Adrenal gland (tissue), 12 donors: Measurements from ENCODE around the gene IQSEC3. TPM values are rescaled to one million over a fixed set of nuclear protein-coding genes. Genes with fewer than 3 reads are reported as not detected.

Experiments used
- DNase-seq, 7 donors: peaks; one replicate each; pipeline ENCODE4 v3.0.0-alpha.2; 2019 to 2020
- H3K27ac ChIP-seq, 5 donors: fragments of 200-600 bp; sonication (generic) in 4 of 5; 1 replicate in 3 of 5; 2 replicates in 2 of 5; pipeline versions ENCODE4 v1.5.1 to v1.8.0; 2016 to 2020; ENCODE audit warnings: mild to moderate bottlenecking in 1 of 5
- H3K27me3 ChIP-seq: fragments of 200-600 bp; 2 replicates; pipeline ENCODE4 v1.8.0; 2021
- H3K36me3 ChIP-seq, 2 donors: fragments of 200-600 bp; replicated peaks in 1 of 2; 1 replicate in 1 of 2; 2 replicates in 1 of 2; pipeline versions ENCODE4 v1.5.1 to v1.8.0; 2018 to 2022
- H3K4me1 ChIP-seq, 2 donors: fragments of 200-600 bp; replicated peaks in 1 of 2; 1 replicate in 1 of 2; 2 replicates in 1 of 2; pipeline versions ENCODE4 v1.5.1 to v1.8.0; 2018 to 2021
- H3K4me3 ChIP-seq, 4 donors: fragments of 200-600 bp; sonication (generic) in 3 of 4; one replicate each; pipeline ENCODE4 v1.5.1; 2016 to 2018
- H3K9me3 ChIP-seq, 3 donors: fragments of 200-600 bp; sonication (generic) in 1 of 3; replicated peaks in 1 of 3; 1 replicate in 2 of 3; 2 replicates in 1 of 3; pipeline versions ENCODE4 v1.5.1 to v1.8.0; 2016 to 2021
- POLR2A ChIP-seq, 2 donors: fragments of 450-650 bp; IDR thresholded peaks; one replicate each; pipeline ENCODE4 v1.6.1; 2017; ENCODE audit warnings: antibody characterized with exemption in 2 of 2, mild to moderate bottlenecking in 2 of 2, moderate library complexity in 1 of 2
- WGBS, 4 donors: extraction: QIAGEN DNeasy Blood & Tissue Kit in 2 of 4; methylation state at CpG; one replicate each; pipeline versions ENCODE4 v1.1.5 to v1.1.7; 2013 to 2017; 5-methylcytosine and 5-hydroxymethylcytosine counted together
- intact Hi-C, 2 donors: fragments of 100-400 bp; cut with DNase I; formaldehyde crosslinking; loops; one replicate each; pipeline versions ENCODE4 v1.14.1 to v1.15.0; 2022 to 2023
- polyA plus RNA-seq, 3 donors: library from polyadenylated mRNA; stranded (reverse); fragments of 200-250 nt in 2 of 3; fragments of 350-450 nt in 1 of 3; fragmentation: Illumina TruSeq in 1 of 3; extraction: RNeasy Lipid Tissue Mini Kit (QIAGEN cat#74804) in 1 of 3; gene quantifications; one replicate each; pipeline ENCODE4 v1.2.3, GENCODE V29; 2013 to 2014
- total RNA-seq, 9 donors: library from RNA; depleted of rRNA in 4 of 9; stranded (reverse); fragments of >200 nt in 4 of 9; fragments of 120-200 nt in 1 of 9; fragmentation: NEBNext Ultra II Directional in 1 of 9; extraction: Animal tissue kit (Norgen Biotek cat#: 25700) in 1 of 9; gene quantifications; one replicate each; pipeline versions ENCODE4 v1.1.0 to v1.2.4, GENCODE V29; 2013 to 2023
- TF ChIP-seq, protein P1 (sequence below), 6 experiments: fragments of 450-650 bp in 4 of 6; fragments of 200-600 bp in 2 of 6; sonication (generic) in 1 of 6; IDR thresholded peaks; 1 replicate in 5 of 6; 2 replicates in 1 of 6; pipeline versions ENCODE4 v1.5.1 to v1.8.0; 2016 to 2021; ENCODE audit warnings: antibody characterized with exemption in 6 of 6, mild to moderate bottlenecking in 2 of 6, moderate library complexity in 1 of 6
- donor health status: healthy with polysubstance abuse.
- donor health status: Bipolar disorder and iron deficiency.
- donor health status: DM: yes; HTN: yes; CAD: no.
- donor health status: DM: no; HTN: no; CAD: no.
- donor health status: DM: no; HTN: no; CAD: no.
- donor health status: DM: yes; HTN: yes; CAD: no.

The IQSEC3 gene
- total and polyA plus RNA-seq, 12 donors: 0.13 to 6.3 (median 1.00) TPM

GRCh38 chr12:197911-198695 is 131.5 kb downstream of the IQSEC3 start:
- no peak overlapping the region for H3K4me3 ChIP-seq
- H3K4me1 ChIP-seq: no peaks in the 10 kb centered on the region
- no peaks in the 10 kb centered on the region for H3K36me3 ChIP-seq
- no peak for TF ChIP-seq POLR2A (IDR thresholded peaks at IDR 0.05)
- TF ChIP-seq, protein P1, sequence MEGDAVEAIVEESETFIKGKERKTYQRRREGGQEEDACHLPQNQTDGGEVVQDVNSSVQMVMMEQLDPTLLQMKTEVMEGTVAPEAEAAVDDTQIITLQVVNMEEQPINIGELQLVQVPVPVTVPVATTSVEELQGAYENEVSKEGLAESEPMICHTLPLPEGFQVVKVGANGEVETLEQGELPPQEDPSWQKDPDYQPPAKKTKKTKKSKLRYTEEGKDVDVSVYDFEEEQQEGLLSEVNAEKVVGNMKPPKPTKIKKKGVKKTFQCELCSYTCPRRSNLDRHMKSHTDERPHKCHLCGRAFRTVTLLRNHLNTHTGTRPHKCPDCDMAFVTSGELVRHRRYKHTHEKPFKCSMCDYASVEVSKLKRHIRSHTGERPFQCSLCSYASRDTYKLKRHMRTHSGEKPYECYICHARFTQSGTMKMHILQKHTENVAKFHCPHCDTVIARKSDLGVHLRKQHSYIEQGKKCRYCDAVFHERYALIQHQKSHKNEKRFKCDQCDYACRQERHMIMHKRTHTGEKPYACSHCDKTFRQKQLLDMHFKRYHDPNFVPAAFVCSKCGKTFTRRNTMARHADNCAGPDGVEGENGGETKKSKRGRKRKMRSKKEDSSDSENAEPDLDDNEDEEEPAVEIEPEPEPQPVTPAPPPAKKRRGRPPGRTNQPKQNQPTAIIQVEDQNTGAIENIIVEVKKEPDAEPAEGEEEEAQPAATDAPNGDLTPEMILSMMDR (IDR thresholded peaks at IDR 0.05): no peak
- H3K27me3 ChIP-seq: no peaks in the 10 kb centered on the region
- H3K27ac ChIP-seq: no peak overlapping the region
- no peak for DNase-seq
- WGBS, 4 donors: 93 to 97% (median 94%) methylated on average over 8 to 11 of the region's 11 CpGs
- intact Hi-C loops: no loop called here
- no peaks in the 10 kb centered on the region for H3K9me3 ChIP-seq

DNA sequence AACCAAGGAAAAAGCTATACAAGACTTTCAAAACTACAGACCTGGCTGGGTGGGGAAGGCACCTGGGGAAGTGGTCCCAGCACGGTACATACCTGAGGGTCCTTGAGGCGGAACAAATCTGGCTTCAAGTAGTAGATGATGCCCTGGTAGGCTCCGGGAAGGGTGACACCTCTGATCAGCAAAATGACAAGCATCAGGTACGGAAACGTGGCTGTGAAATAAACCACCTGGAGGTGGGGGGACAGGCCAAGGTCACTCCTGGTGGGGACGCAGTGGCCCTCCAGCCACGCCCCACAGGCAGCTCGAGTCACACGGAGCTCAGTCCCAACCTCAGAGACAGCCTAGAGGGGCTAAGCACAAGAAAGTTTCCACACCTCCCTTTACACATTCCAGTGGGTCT is 132.1 kb downstream of the IQSEC3 start:
- Histone ChIP-seq H3K27me3 (no peaks in the 10 kb centered on the region), H3K4me1 (no peaks in the 10 kb centered on the region), H3K9me3 (no peaks in the 10 kb centered on the region), H3K36me3 (no peaks in the 10 kb centered on the region), H3K27ac (no peak overlapping the region), H3K4me3 (no peak overlapping the region)
- DNase-seq: no peak
- 38 to 56% (median 55%) methylated on average over 6 to 9 of the region's 9 CpGs for WGBS, 4 donors
- intact Hi-C loops: no loop called here
- no peak for TF ChIP-seq POLR2A (IDR thresholded peaks at IDR 0.05)
- TF ChIP-seq, protein P1 (IDR thresholded peaks at IDR 0.05): no peak

DNA sequence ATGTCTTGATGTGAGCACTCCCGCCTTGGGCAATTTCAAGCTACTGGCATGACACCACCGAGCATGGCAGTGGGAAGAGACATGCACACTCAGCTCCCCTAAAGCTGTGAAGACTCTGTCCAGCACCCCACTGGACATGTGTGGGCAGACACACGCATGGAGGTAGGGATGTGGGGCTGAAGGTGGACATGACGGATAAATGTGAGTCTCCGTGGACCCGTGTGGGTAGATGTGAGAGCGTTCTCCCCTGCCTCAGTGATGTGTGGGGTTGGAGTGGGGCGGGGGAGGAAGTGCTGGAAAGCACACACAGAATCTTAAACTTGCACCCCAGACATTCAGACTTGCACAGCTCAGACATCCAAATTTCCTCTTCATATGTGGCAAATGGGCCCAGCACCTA is 134.8 kb downstream of the IQSEC3 start:
- Histone ChIP-seq H3K4me1 (peaks cover 0 to 5% of the 10 kb centered on the region in 2 donors), H3K4me3 (no peak overlapping the region), H3K9me3 (no peaks in the 10 kb centered on the region), H3K27me3 (peaks cover 7% of the 10 kb centered on the region), H3K27ac (no peak overlapping the region), H3K36me3 (no peaks in the 10 kb centered on the region)
- no peak for DNase-seq
- TF ChIP-seq, protein P1 (IDR thresholded peaks at IDR 0.05): no peak
- TF ChIP-seq POLR2A (IDR thresholded peaks at IDR 0.05): no peak
- WGBS, 4 donors: 73 to 88% (median 82%) methylated on average over 8 of the region's 8 CpGs
- intact Hi-C loops: no loop called here

DNA sequence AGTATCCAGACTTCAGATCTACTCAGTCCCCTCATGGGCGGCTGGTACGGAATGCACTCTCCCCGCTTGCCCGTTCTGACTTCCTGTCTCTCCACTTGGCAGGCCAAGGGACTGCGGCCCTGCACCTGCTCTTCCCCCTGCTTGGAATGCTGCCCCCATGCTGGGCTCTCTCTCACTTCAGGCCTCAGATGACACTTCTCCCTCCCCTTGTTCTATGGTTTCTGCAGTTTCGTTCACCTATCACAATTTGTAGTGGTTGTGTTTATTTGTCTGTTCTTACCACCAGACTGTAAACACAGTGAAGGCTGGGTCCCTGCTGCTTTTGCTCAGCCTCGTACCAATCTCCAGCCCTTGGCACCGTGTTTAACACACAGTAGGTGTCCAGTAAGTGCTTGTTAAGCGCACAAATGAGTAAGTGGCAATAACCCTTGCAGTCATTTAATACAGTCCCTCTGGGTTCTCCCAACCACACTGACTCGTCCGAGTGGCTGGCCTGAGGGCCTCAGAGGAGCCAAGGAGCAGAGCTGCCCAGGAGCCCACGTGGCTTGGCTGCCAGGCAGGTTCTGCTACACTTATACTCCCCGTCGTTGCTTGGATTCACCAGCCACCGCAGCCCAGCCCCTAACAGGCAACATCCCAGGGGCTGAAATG is 135.6 kb downstream of the IQSEC3 start:
- H3K27ac ChIP-seq: no peak overlapping the region
- 69 to 77% (median 76%) methylated on average over 14 to 15 of the region's 15 CpGs for WGBS, 4 donors
- H3K4me3 ChIP-seq: no peak overlapping the region
- no peak for TF ChIP-seq POLR2A (IDR thresholded peaks at IDR 0.05)
- TF ChIP-seq, protein P1 (IDR thresholded peaks at IDR 0.05): no peak
- peaks cover 0 to 5% of the 10 kb centered on the region in 2 donors for H3K4me1 ChIP-seq
- peaks cover 13% of the 10 kb centered on the region for H3K27me3 ChIP-seq
- no peaks in the 10 kb centered on the region for H3K36me3 ChIP-seq
- no peaks in the 10 kb centered on the region for H3K9me3 ChIP-seq
- DNase-seq: no peak
- intact Hi-C loops: no loop called here
